ENCODE data around the gene KLHDC8B.

Gene KLHDC8B

GRCh38 chr3:49161197-49161596, 10.2 kb upstream of the KLHDC8B start:
- no peak for DNase-seq

GRCh38 chr3:49161808-49162530, 9.4 kb upstream of the KLHDC8B start:
- no peak for DNase-seq

DNA sequence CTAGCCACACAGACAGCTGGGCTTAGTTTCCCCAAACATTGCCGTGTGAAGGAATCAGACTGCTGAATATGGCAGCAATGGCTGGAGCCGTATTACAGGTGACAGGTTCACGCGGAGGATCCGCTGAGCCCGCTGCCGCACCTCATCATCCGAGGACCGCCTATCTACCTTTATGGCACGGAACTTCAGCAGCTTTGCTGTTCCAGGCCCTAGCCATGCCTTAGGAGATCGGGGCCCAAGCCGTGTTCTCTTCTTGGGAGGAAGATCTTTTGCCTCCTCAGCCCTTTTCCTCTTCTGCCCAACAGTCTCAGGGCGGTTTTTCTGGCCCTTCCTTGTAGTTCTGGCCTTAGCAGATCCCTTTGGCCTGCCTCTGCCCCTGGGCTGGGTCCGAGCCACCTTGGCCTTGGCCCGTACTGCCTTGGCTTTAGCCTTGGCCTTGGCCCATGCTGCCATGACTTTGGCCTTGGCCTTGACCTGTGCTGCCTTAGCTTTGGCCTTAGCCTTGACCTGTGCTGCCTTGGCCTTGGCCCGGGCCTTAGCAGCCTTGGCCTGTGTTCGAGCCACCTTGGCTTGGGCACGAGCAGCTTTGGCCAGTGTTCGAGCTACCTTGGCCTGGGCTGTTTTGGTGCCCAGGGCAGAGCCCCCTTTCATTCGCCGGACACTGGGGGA, 8.5 kb upstream of the KLHDC8B start:
- DNase-seq: no peak

- DNase-seq: no peak
These were observed 7.8 kb upstream of the KLHDC8B start for GRCh38 chr3:49163609-49164008.

DNA sequence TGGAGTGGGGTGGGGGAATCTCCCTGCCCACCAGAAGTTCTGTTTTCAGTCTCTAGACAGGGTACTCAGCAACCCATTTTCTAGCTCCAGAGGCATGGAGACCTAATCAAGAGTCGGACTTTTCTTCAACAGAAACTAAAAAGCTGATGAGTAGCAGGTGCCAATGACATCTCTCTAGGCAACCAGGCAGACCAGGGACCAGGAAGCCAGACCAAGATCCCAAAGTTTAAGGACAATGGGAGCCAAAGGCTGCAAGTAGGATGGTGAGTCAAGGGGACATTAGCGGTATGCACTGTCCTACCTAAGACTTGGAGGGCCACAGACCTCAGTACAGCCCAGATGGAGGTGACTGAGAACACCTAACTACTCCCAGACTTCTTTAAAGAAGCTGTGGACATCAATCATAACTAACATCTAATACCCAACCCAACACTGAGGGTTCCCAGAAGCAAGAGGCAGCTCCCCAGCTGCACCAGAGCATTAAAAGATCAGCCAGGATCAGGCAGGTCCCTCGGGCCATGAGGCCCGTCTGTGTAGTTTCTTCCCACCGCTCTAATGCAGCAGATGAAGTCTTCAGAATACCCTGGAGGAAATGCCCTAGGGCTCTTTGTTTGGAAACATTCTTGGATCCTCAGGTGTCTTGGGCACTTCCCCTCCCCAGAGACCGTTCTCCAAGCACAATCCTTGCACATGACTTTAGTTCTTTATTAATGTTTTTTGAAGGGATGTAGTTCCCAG, 6.2 kb upstream of the KLHDC8B start:
- no peak for DNase-seq

DNA sequence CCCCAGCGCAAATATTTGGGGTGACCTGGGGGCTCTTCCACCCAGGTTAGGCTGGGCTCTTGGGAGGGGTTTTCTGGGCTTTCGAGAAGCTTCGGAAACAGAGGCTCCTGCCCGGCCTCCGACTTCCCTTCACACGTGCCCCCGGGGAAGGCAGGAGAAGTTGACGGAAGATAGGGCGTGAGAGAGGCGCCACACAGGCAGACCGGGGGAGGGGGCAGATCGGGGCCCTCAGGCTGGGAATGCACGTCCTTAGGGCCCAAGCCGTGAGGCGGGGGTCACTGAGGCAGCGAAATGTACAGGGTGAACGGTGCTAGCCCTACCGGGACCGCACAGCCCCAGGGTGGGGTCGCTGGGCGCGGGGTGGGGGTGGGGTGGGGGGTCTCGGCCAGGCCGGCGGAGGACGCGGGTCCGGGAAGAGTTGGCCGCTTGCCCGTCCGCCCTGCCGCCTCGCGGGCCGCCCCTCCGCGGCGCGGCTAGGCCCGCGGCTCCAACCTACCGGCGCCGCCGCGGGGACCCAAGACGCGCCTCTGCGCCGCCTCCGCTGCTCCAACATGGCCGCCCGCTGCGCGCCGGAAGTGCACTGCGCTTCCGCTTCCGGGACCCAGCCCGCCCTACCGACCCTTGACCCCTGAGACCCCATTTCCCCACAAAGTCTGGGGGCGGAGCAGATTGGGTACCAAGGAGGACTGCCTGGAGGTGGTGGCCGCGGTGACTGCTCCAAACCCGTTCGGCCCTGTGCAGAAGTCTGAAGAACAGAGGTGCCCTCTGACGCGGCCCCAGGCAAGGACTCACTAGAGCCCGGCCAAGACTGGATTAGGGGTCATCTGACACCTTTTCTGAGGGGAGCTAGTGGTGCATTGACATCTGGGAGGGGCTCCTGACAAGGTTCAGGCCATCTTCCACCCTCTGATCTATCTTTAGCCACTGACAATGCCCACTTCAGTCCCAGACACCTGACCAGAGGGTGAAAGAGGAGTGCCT, 5.3 kb upstream of the KLHDC8B start, which contains the start of gene CCDC71:
CCDC71 (minus strand) TSS at position 561 of the 981 bp plus-strand sequence. CDS start 2,123 bp downstream, outside the sequence.
- no peak for DNase-seq

DNA sequence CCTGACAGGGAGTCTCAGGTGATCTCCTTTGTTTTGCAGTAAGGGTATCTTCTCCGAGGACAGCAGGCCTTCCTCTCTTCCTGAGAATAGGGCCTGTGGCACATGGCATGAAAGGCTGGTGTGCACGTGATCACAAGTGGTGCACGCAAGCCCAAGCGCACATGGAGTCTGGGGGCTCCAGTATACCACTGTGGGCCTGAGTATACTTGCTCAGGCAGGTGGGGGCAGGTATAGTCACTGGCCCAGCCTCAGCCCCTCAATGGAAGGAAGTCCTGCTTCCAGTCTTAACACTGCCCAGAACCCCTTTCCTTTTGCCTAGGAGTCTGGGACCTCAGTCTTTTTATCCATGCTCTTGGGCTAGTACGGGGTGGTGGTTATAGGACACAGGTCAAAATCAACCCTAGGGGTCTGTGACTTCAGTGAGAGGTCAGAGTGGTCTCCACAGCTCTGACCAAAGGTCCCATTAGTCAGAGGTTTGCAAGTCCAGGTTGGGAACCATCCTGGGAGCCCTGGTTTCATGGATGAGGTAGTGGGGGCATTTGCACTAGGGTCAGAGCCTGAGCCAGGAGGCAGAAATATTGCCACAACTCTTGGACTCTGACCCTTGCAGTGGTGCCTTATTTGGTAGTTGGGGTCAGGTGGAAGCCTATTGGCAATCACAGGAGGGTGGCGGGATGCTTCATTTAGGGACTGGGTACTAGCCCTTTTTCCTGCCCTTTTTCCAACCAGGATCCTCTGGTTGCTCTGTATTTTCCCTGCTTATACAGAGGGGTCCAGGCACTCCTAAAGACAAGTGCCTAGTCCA, 4.4 kb upstream of the KLHDC8B start:
- no peak for DNase-seq

GRCh38 chr3:49170744-49171118, 667 bp upstream of the KLHDC8B start:
- no peak for DNase-seq

GRCh38 chr3:49171775-49172500, 540 bp downstream of the KLHDC8B start:
- no peak for DNase-seq

DNA sequence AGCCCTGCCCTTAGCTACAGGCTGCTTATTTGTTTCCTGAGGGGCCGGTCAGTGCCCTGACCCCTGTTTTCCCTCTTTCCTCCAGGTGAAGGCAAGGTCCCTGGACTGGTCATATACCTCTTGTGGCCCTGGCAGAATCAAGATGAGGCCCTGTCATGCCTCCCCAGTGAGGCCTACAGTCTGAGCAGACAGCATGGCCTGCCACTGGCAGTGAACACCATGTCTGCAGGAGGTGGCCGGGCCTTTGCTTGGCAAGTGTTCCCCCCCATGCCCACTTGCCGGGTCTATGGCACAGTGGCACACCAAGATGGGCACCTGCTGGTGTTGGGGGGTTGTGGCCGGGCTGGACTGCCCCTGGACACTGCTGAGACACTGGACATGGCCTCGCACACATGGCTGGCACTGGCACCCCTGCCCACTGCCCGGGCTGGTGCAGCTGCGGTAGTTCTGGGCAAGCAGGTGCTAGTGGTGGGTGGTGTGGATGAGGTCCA, 1.2 kb downstream of the KLHDC8B start:
- DNase-seq: no peak

DNA sequence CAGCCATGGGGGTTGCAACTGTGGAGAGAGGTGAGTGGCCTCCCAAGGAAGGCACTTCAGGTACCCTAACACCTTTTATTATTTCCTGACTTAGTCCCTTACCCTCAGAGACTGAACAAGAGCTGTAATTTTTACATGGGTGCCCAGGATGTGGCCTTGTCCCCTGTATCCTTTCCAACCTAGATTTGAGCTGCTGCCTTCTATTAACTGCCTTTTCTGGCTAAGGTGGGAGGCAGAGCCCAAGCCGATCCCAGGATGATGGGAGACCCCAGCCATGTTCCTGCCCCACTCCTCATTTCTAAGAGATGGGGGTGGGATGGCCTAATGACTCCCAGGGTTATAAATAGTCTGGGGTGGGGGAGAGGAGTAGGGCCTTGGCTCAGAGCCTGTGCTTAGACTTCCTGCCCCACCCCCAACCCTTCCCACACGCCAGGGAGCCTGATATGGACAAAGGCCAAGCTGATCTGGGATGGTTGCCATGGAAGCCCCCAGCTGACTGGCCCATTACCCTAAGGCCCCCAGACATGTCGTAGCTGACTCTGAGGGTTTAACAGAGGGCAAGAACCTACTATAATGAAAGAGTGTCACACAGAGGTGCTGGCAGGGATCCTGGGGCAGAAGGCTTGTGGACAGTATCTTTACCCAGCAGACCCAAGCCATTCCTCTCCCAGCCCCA, 1.9 kb downstream of the KLHDC8B start:
- DNase-seq: no peak

- DNase-seq: no peak
These were observed 2.4 kb downstream of the KLHDC8B start for GRCh38 chr3:49173792-49174170.

- DNase-seq: no peak
These were observed 3.1 kb downstream of the KLHDC8B start for GRCh38 chr3:49174397-49174985.

GRCh38 chr3:49175530-49175929, 4.1 kb downstream of the KLHDC8B start:
- DNase-seq: no peak

GRCh38 chr3:49177073-49177472, 5.7 kb downstream of the KLHDC8B start:
- DNase-seq: no peak

GRCh38 chr3:49180116-49180515, 8.7 kb downstream of the KLHDC8B start:
- no peak for DNase-seq

GRCh38 chr3:49181351-49181750, 10.0 kb downstream of the KLHDC8B start:
- no peak for DNase-seq

GRCh38 chr3:49182682-49183081, 11.3 kb downstream of the KLHDC8B start:
- no peak for DNase-seq

GRCh38 chr3:49183873-49184272, 12.5 kb downstream of the KLHDC8B start:
- no peak for DNase-seq

- DNase-seq: no peak
These were observed 20.3 kb downstream of the KLHDC8B start for GRCh38 chr3:49191741-49192140.

All from NCI-H2081 treated with DMSO at 0.1 percent for 48 hours (cell line).